Erythroblast (primary cell): ENCODE results near the gene RELN.

Source experiments
- GATA1 ChIP-seq: IDR thresholded peaks from 2 replicates; pipeline ENCODE4 v1.6.1; 2011; ENCODE audit warnings: low read depth, mild to moderate bottlenecking, control low read depth, low read length, moderate library complexity
- POLR2A ChIP-seq: IDR thresholded peaks from 2 replicates; pipeline ENCODE4 v1.6.1; 2011; ENCODE audit warnings: mild to moderate bottlenecking, low read length

GRCh38 chr7:103524042-103524907, 465.2 kb downstream of the RELN start:
- no peak for TF ChIP-seq POLR2A
- no peak for TF ChIP-seq GATA1
